Neutrophil (primary cell): ENCODE data around the gene CARD19.

ENCODE experiments used
- H3K27ac ChIP-seq: fragments of 200-600 bp; sonication (generic); 2 replicates; pipeline ENCODE4 v1.5.1; 2016; ENCODE audit warnings: mild to moderate bottlenecking, moderate library complexity
- H3K27me3 ChIP-seq: fragments of 200-600 bp; sonication (generic); 2 replicates; pipeline ENCODE4 v1.6.0; 2016; ENCODE audit warnings: mild to moderate bottlenecking
- H3K36me3 ChIP-seq: fragments of 200-600 bp; sonication (generic); 2 replicates; pipeline ENCODE4 v1.5.1; 2017
- H3K4me1 ChIP-seq, 2 experiments: fragments of 200-600 bp in 1 of 2; sonication (generic) in 1 of 2; 1 replicate in 1 of 2; 2 replicates in 1 of 2; pipeline versions ENCODE4 v1.5.1 to v1.6.1; 2013 to 2016; ENCODE audit warnings: low read depth in 1 of 2, low read length in 1 of 2, mild to moderate bottlenecking in 1 of 2, moderate library complexity in 1 of 2; ENCODE audit not compliant: control insufficient read depth in 1 of 2, insufficient read depth in 1 of 2
- H3K4me3 ChIP-seq, 2 experiments: fragments of 200-600 bp in 1 of 2; sonication (generic) in 1 of 2; 1 replicate in 1 of 2; 2 replicates in 1 of 2; pipeline ENCODE4 v1.5.1; 2013 to 2016; ENCODE audit warnings: low read depth in 1 of 2, low read length in 1 of 2, mild to moderate bottlenecking in 1 of 2, moderate library complexity in 1 of 2
- H3K9me3 ChIP-seq: fragments of 200-600 bp; sonication (generic); 2 replicates; pipeline ENCODE4 v1.5.1; 2016
- TF ChIP-seq, protein P1 (sequence below): fragments of 200-600 bp; sonication (generic); IDR thresholded peaks from 2 replicates; pipeline ENCODE4 v1.5.1; 2016; ENCODE audit warnings: antibody characterized with exemption

Gene CARD19

DNA sequence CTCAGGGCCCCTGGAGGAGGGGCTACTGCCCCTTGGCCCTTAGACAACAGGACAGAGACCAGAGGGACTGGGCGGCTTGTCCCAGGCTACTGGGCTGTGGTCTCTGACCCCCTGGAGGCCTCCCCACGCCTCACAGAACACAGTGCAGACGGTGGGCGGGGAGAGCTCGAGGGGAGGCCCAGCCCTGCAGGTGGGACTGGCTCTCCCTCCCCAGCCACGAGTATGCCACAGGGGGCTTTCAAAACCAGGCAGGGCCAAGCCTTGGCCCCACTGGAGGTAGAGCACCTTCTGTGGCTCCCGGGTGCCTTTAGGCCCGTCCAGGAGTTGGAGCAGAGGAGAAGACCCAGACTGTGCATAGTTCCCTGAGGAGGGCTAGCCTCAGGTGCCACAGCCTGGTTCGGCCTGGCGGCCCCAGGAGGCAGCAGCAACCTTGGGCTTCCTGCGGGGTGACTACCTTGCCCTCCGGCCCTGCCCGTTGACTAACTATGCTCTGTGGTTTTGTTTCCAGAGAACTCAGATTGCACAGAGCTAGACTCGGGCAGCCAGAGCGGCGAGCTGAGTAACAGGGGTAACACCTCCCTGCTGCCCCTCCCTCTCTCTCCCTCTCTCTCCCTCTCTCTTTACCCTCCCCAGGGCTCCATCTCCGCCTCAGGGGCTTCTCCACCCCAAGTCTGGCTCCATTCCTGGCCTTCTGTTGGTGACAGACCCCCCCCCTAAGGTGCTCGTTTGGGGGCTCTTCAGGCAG lies 15.5 kb downstream of the CARD19 start:
- Histone ChIP-seq H3K9me3 (no peaks in the 10 kb centered on the region), H3K4me1 (peaks cover 77 to 91% of the 10 kb centered on the region in 2 experiments), H3K27me3 (no peaks in the 10 kb centered on the region), H3K36me3 (peaks cover 42% of the 10 kb centered on the region), H3K27ac (peak overlapping the region; percentile 100), H3K4me3 (peak overlapping the region; percentile 46 to 57)
- TF ChIP-seq, protein P1, sequence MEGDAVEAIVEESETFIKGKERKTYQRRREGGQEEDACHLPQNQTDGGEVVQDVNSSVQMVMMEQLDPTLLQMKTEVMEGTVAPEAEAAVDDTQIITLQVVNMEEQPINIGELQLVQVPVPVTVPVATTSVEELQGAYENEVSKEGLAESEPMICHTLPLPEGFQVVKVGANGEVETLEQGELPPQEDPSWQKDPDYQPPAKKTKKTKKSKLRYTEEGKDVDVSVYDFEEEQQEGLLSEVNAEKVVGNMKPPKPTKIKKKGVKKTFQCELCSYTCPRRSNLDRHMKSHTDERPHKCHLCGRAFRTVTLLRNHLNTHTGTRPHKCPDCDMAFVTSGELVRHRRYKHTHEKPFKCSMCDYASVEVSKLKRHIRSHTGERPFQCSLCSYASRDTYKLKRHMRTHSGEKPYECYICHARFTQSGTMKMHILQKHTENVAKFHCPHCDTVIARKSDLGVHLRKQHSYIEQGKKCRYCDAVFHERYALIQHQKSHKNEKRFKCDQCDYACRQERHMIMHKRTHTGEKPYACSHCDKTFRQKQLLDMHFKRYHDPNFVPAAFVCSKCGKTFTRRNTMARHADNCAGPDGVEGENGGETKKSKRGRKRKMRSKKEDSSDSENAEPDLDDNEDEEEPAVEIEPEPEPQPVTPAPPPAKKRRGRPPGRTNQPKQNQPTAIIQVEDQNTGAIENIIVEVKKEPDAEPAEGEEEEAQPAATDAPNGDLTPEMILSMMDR: no peak

DNA sequence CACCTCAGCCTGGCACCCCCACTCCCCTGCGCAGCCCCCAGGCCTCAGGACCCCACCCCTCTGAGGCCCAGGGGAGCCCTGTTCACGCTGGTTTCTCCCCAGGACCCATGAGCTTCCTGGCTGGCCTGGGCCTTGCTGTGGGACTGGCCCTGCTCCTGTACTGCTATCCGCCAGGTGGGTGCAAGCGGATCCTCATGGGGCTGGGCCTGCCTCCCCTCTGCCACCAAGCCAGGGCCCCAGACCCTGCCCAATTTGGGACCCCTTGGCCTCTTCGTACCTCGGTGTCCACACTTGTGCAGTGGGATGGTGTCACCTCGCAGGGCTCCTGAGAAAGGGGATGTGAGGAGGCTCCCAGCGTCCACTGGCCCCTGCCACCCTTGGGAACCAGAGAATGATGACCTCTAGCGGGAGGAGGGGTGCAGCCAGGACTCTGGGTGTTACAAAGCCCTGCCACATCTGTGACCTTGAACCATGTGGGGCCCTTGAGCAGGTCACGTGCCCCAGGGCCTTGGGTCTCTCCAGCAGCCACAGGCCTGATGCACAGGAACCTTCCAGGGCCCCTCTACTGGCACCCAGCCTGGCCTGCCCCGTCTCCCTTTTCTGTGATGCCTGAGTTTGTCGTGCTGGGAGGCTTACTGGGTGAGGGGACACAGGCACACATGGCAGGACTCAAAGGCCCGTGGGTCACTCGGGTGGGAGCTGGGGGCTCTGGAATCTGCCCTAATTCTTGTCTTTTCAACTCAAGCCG lies 16.3 kb downstream of the CARD19 start:
- TF ChIP-seq, protein P1: peak; percentile 2
- Histone ChIP-seq H3K27me3 (no peaks in the 10 kb centered on the region), H3K4me3 (peak overlapping the region; percentile 46 to 57), H3K4me1 (peaks cover 85 to 98% of the 10 kb centered on the region in 2 experiments), H3K27ac (peak overlapping the region; percentile 100), H3K36me3 (peaks cover 38% of the 10 kb centered on the region), H3K9me3 (no peaks in the 10 kb centered on the region)

DNA sequence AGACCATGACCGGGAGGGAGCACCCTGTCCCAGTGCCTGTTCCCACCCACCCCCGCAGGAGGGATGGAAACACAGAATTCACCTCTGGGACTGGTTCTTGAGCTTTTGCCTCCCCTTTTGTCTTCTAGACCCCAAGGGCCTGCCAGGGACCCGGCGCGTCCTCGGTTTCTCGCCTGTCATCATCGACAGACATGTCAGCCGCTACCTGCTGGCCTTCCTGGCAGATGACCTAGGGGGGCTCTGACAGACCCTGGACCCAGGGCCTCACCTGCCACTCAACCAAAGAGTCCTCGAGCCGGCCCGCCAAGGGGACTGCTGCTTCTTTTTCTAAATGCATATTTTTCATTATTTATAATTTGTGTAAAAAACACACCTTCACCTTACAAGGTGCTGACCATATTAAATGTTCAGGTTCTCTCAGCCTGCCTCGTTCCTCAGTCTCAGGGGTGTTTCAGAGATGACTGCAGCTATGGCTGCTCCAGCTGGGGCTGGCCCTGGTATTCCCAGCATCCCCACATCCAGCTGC lies 16.9 kb downstream of the CARD19 start:
- TF ChIP-seq, protein P1: no peak
- Histone ChIP-seq H3K4me3 (peak overlapping the region; percentile 46 to 57), H3K27me3 (no peaks in the 10 kb centered on the region), H3K4me1 (peaks cover 91 to 100% of the 10 kb centered on the region in 2 experiments), H3K36me3 (peaks cover 31% of the 10 kb centered on the region), H3K27ac (peak overlapping the region; percentile 100), H3K9me3 (no peaks in the 10 kb centered on the region)

DNA sequence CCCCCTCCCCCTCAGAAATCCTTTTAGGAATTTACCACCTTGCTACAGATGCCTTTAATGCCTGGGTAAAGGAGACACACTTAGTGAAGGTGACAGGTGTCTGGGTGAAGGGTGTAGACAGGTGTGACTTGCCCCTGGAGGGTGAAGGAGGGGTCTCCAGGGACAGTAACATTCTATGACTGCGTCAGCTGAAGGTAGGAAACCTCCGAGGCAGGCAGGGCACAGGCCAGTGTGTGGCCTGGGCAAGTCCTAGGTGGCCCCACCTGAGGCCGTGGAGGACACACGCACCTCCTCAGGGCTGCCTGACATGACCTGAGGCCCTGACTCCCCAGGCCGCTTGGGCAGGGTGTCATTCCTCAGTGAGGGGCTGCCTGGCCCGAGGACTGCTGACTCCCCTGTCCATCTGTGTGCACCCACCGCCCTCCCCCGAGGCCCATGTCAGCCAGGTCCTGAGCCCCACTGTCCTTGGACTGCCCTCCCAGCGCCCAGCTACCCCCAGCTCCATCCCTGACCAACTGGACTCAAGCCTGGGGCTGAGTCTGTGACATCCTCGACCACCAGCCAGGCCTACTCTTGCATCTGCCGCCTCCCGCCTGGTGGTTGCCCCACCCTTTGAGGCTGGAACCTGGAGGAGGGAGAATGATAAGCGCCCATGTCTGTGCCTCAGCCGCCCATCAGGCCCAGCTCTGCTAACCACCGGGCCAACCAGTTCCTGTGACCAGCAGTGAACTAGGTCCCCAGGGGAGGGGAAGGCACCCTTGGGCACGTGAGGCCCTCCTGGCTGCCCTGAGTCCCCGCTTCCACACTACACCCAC lies 18.4 kb downstream of the CARD19 start:
- TF ChIP-seq, protein P1: no peak
- Histone ChIP-seq H3K9me3 (no peaks in the 10 kb centered on the region), H3K27ac (peak overlapping the region; percentile 100), H3K36me3 (peaks cover 19% of the 10 kb centered on the region), H3K4me1 (peaks cover 93 to 100% of the 10 kb centered on the region in 2 experiments), H3K27me3 (no peaks in the 10 kb centered on the region), H3K4me3 (peak overlapping the region; percentile 46 to 57)

DNA sequence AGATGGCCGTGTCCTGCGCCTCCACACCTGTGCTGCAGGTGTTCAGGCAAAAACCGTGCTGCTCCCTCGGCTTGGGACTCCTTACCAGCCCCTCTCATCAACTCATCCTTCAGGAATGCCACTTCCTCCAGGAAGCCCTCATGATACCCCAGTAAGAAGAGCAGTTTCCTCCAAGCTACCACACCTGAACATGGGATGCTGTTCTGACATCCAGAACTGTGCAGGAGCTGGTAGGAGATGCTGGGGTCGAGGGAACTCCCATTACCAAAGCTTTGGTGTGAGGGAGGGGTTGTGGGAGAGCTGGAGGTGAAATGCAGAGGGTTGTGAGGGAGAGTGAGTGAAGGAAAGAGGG lies 18.9 kb downstream of the CARD19 start:
- TF ChIP-seq, protein P1: no peak
- Histone ChIP-seq H3K4me1 (peaks cover 92 to 100% of the 10 kb centered on the region in 2 experiments), H3K27me3 (no peaks in the 10 kb centered on the region), H3K9me3 (no peaks in the 10 kb centered on the region), H3K4me3 (peak overlapping the region; percentile 10 to 57), H3K36me3 (peaks cover 19% of the 10 kb centered on the region), H3K27ac (peak overlapping the region; percentile 100)
